Neuronal stem cell (in vitro differentiated cells): ENCODE results near the gene BRD3.

Experiments
- DNase-seq: peaks from one replicate; pipeline ENCODE4 v3.0.0-alpha.2; 2013; ENCODE audit warnings: low spot score
- H2AFZ ChIP-seq: one replicate; pipeline ENCODE4 v1.6.1; 2013; ENCODE audit warnings: mild to moderate bottlenecking, low read length, inconsistent platforms
- H2AK5ac ChIP-seq: 2 replicates; pipeline ENCODE4 v1.6.1; 2013; ENCODE audit warnings: low read depth, mild to moderate bottlenecking, inconsistent platforms, low read length, moderate library complexity, mixed read lengths
- H2BK120ac ChIP-seq: 2 replicates; pipeline ENCODE4 v1.6.1; 2013; ENCODE audit warnings: low read depth, mild to moderate bottlenecking, inconsistent platforms, low read length, moderate library complexity, mixed read lengths
- H2BK12ac ChIP-seq: one replicate; pipeline ENCODE4 v1.6.1; 2013; ENCODE audit warnings: low read length, inconsistent platforms
- H2BK15ac ChIP-seq: 2 replicates; pipeline ENCODE4 v1.6.1; 2013; ENCODE audit warnings: mild to moderate bottlenecking, low read length, inconsistent platforms, mixed read lengths
- H2BK5ac ChIP-seq: one replicate; pipeline ENCODE4 v1.6.1; 2013; ENCODE audit warnings: inconsistent platforms, mild to moderate bottlenecking, low read length, moderate library complexity
- H3K14ac ChIP-seq: one replicate; pipeline ENCODE4 v1.6.1; 2013; ENCODE audit warnings: low read length, inconsistent platforms
- H3K18ac ChIP-seq: 2 replicates; pipeline ENCODE4 v1.6.1; 2013; ENCODE audit warnings: low read length, inconsistent platforms
- H3K23ac ChIP-seq: 2 replicates; pipeline ENCODE4 v1.6.1; 2013; ENCODE audit warnings: low read depth, mild to moderate bottlenecking, mixed read lengths, low read length, inconsistent platforms; ENCODE audit not compliant: poor library complexity
- H3K27ac ChIP-seq: replicated peaks from 3 replicates; pipeline ENCODE4 v1.5.1; 2013; ENCODE audit warnings: low read length, inconsistent platforms
- H3K27me3 ChIP-seq, 3 experiments: 2 replicates each; pipeline ENCODE4 v1.6.1; 2013; ENCODE audit warnings: low read length in 3 of 3, mild to moderate bottlenecking in 2 of 3, inconsistent platforms in 1 of 3, low read depth in 1 of 3, mixed read lengths in 1 of 3, moderate library complexity in 1 of 3; ENCODE audit not compliant: control insufficient read depth in 3 of 3, insufficient read depth in 3 of 3
- H3K36me3 ChIP-seq, 2 donors: replicated peaks in 1 of 2; 2 replicates each; pipeline ENCODE4 v1.6.1; 2013; ENCODE audit warnings: low read length in 2 of 2; ENCODE audit not compliant: control insufficient read depth in 2 of 2, insufficient read depth in 2 of 2
- H3K4ac ChIP-seq: 2 replicates; pipeline ENCODE4 v1.6.1; 2013; ENCODE audit warnings: inconsistent platforms, mild to moderate bottlenecking, low read length, moderate library complexity
- H3K4me1 ChIP-seq, 2 donors: 1 replicate in 1 of 2; 2 replicates in 1 of 2; pipeline ENCODE4 v1.6.1; 2013; ENCODE audit warnings: low read length in 2 of 2, low read depth in 1 of 2; ENCODE audit not compliant: control insufficient read depth in 2 of 2, insufficient read depth in 1 of 2
- H3K4me2 ChIP-seq: one replicate; pipeline ENCODE4 v1.6.1; 2013; ENCODE audit warnings: mild to moderate bottlenecking, low read length, inconsistent platforms; ENCODE audit not compliant: insufficient read depth, poor library complexity, severe bottlenecking
- H3K4me3 ChIP-seq, 2 donors: 2 replicates each; pipeline ENCODE4 v1.5.1; 2013; ENCODE audit warnings: low read length in 2 of 2, mild to moderate bottlenecking in 2 of 2, inconsistent platforms in 1 of 2, moderate library complexity in 1 of 2
- H3K79me1 ChIP-seq: one replicate; pipeline ENCODE4 v1.6.1; 2013; ENCODE audit warnings: low read depth, mild to moderate bottlenecking, inconsistent platforms, low read length, moderate library complexity
- H3K9ac ChIP-seq: one replicate; pipeline ENCODE4 v1.6.1; 2013; ENCODE audit warnings: mild to moderate bottlenecking, low read depth, low read length, inconsistent platforms; ENCODE audit not compliant: poor library complexity
- H3K9me3 ChIP-seq, 2 donors: replicated peaks in 1 of 2; 2 replicates each; pipeline versions ENCODE3 to v1.6.1; 2013; ENCODE audit warnings: low read length in 2 of 2, mild to moderate bottlenecking in 2 of 2, inconsistent platforms in 1 of 2, low read depth in 1 of 2, mixed read lengths in 1 of 2, moderate library complexity in 1 of 2; ENCODE audit not compliant: control insufficient read depth in 2 of 2, insufficient read depth in 1 of 2
- H4K8ac ChIP-seq: one replicate; pipeline ENCODE4 v1.6.1; 2013; ENCODE audit warnings: low read depth, mild to moderate bottlenecking, inconsistent platforms, low read length, moderate library complexity
- H4K91ac ChIP-seq: one replicate; pipeline ENCODE4 v1.6.1; 2013; ENCODE audit warnings: low read length, low read depth, mild to moderate bottlenecking, inconsistent platforms; ENCODE audit not compliant: poor library complexity
- WGBS, 2 donors: extraction: QIAGEN DNeasy Blood & Tissue Kit; methylation state at CpG; one replicate each; pipeline ENCODE4 v1.1.7; 2013; ENCODE audit warnings: missing lambda C conversion rate in 2 of 2, mixed read lengths in 1 of 2; ENCODE audit not compliant: insufficient read length in 2 of 2, insufficient replicate concordance in 1 of 2; ENCODE audit errors: extremely low coverage in 2 of 2; 5-methylcytosine and 5-hydroxymethylcytosine counted together

BRD3 gene

GRCh38 chr9:133995012-133995896, 72.6 kb downstream of the BRD3 start:
- Histone ChIP-seq H3K36me3 (no peaks in the 10 kb centered on the region), H3K27me3 (no peaks in the 10 kb centered on the region), H3K14ac (no peak overlapping the region), H2BK15ac (no peak overlapping the region), H3K4ac (no peak overlapping the region), H3K23ac (peak overlapping the region; percentile 5), H3K27ac (no peak overlapping the region), H3K18ac (peak overlapping the region; percentile 7), H2BK12ac (peak overlapping the region; percentile 64), H3K9ac (no peak overlapping the region), H3K79me1 (peaks cover 11% of the 10 kb centered on the region), H2BK5ac (no peak overlapping the region), H4K8ac (no peak overlapping the region), H3K4me1 (peaks cover 15 to 17% of the 10 kb centered on the region in 2 donors), H3K4me3 (no peak overlapping the region), H4K91ac (no peak overlapping the region), H3K4me2 (no peak overlapping the region), H2AFZ (no peak overlapping the region), H2BK120ac (no peak overlapping the region), H3K9me3 (no peaks in the 10 kb centered on the region), H2AK5ac (peak overlapping the region; percentile 30)
- no peak for DNase-seq
- WGBS, 2 donors, result no CpG with 5 or more reads among the region's 17 CpGs

GRCh38 chr9:133994353-133995011, 73.3 kb downstream of the BRD3 start:
- DNase-seq, result peak; percentile 83
- H2AK5ac ChIP-seq, result peak overlapping the region; percentile 30
- H3K36me3 ChIP-seq, result peaks cover 0 to 3% of the 10 kb centered on the region in 2 donors
- H2BK15ac ChIP-seq, result peak overlapping the region; percentile 96
- peak overlapping the region; percentile 71 for H2BK5ac ChIP-seq
- no peak overlapping the region for H3K23ac ChIP-seq
- no peak overlapping the region for H4K8ac ChIP-seq
- peaks cover 17% of the 10 kb centered on the region for H3K79me1 ChIP-seq
- H2BK12ac ChIP-seq, result no peak overlapping the region
- H4K91ac ChIP-seq, result no peak overlapping the region
- no peaks in the 10 kb centered on the region for H3K9me3 ChIP-seq
- no peaks in the 10 kb centered on the region for H3K27me3 ChIP-seq
- no peak overlapping the region for H2BK120ac ChIP-seq
- no peak overlapping the region for H3K27ac ChIP-seq
- H3K4me2 ChIP-seq, result no peak overlapping the region
- no peak overlapping the region for H2AFZ ChIP-seq
- no peak overlapping the region for H3K4ac ChIP-seq
- no CpG with 5 or more reads among the region's 11 CpGs for WGBS, 2 donors
- H3K9ac ChIP-seq, result no peak overlapping the region
- no peak overlapping the region for H3K4me3 ChIP-seq
- no peak overlapping the region for H3K14ac ChIP-seq
- peak overlapping the region; percentile 53 for H3K18ac ChIP-seq
- H3K4me1 ChIP-seq, result peaks cover 21 to 25% of the 10 kb centered on the region in 2 donors

GRCh38 chr9:133993635-133994253, 74.1 kb downstream of the BRD3 start:
- Histone ChIP-seq H3K9me3 (no peaks in the 10 kb centered on the region), H3K79me1 (peaks cover 18% of the 10 kb centered on the region), H3K27ac (peak overlapping the region; percentile 28), H3K4me1 (peaks cover 21 to 25% of the 10 kb centered on the region in 2 donors), H3K36me3 (peaks cover 0 to 3% of the 10 kb centered on the region in 2 donors), H3K4me2 (peak overlapping the region; percentile 90), H2AFZ (peak overlapping the region; percentile 96), H3K4ac (peak overlapping the region; percentile 53), H3K14ac (peak overlapping the region; percentile 71), H3K23ac (peak overlapping the region; percentile 65), H2BK12ac (peak overlapping the region; percentile 41), H3K18ac (peak overlapping the region; percentile 94), H3K9ac (peak overlapping the region; percentile 87), H2BK15ac (peak overlapping the region; percentile 96), H2BK5ac (peak overlapping the region; percentile 71), H4K8ac (peak overlapping the region; percentile 65), H2AK5ac (peak overlapping the region; percentile 100), H4K91ac (no peak overlapping the region), H3K27me3 (no peaks in the 10 kb centered on the region), H3K4me3 (peak overlapping the region; percentile 92 to 95), H2BK120ac (no peak overlapping the region)
- DNase-seq, result no peak
- no CpG with 5 or more reads among the region's 16 CpGs for WGBS, 2 donors
